ENCODE data around the gene CHRND. TPM values are rescaled to one million over a fixed set of nuclear protein-coding genes. Genes with fewer than 3 reads are reported as not detected.

The CHRND gene
- not detected in 2 replicates for total RNA-seq

DNA sequence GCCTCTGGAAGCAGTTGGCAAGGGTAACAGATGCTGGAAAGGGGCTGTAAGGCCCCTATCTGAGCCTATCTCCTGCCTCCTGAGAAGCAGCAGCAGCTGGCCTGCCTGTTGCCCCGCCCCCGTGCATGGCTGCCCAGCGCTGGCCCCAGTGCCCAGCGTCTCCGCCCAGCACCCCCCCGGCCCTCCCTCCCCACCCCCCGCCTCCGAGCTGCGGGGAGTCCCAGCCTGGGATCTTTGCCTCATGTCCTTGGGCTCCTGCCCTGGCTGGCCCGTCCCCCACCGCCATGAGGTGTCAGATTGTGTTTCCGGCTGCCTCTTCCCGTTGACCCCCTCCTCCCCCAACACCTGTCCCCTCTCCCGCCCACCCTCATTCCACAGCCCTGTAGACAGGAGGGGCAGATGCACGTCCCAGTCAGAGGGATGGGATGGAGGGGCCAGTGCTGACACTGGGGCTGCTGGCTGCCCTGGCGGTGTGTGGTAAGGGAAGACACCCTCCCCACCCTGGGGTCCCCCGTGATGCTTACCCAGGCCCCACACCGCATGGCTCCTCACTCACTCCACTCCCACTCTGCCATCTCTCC lies at the start of gene CHRND:
TSS of gene CHRND (plus strand) at position 370 of the 581 bp plus-strand sequence. CDS start at position 426, 56 bp downstream.
- no peak for DNase-seq (ENCODE audit: low read depth)
- TF ChIP-seq, protein P1, sequence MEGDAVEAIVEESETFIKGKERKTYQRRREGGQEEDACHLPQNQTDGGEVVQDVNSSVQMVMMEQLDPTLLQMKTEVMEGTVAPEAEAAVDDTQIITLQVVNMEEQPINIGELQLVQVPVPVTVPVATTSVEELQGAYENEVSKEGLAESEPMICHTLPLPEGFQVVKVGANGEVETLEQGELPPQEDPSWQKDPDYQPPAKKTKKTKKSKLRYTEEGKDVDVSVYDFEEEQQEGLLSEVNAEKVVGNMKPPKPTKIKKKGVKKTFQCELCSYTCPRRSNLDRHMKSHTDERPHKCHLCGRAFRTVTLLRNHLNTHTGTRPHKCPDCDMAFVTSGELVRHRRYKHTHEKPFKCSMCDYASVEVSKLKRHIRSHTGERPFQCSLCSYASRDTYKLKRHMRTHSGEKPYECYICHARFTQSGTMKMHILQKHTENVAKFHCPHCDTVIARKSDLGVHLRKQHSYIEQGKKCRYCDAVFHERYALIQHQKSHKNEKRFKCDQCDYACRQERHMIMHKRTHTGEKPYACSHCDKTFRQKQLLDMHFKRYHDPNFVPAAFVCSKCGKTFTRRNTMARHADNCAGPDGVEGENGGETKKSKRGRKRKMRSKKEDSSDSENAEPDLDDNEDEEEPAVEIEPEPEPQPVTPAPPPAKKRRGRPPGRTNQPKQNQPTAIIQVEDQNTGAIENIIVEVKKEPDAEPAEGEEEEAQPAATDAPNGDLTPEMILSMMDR (conservative IDR thresholded peaks at IDR 0.05; ENCODE audit: low read depth, low read length): no peak
- H3K4me3 ChIP-seq (ENCODE audit: low read depth, low read length): no peak within 1 kb of the TSS

DNA sequence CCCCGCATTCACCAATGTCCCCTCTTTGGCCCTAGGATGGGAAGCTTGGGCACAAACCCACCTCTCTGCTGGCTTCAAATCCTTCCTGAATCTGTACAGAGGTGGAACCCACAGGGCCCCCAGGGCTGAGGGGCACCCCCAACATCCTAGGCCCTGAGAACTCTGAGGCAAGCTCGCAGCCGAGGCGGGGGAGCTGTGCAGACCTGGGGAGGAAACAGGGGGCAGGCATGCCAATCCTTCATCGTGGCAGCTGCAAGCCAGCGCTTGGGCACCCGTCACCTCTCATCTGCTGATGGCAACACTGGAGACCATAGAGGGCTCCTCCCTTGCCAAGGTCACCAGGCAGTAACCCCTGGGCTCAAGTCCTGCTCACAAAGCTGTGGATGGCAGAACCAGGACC lies 49.2 kb upstream of the CHRND start:
- DNase-seq (ENCODE audit: low read depth): no peak
- TF ChIP-seq, protein P1 (conservative IDR thresholded peaks at IDR 0.05; ENCODE audit: low read depth, low read length): no peak
- H3K4me3 ChIP-seq (ENCODE audit: low read depth, low read length): no peak overlapping the region

DNA sequence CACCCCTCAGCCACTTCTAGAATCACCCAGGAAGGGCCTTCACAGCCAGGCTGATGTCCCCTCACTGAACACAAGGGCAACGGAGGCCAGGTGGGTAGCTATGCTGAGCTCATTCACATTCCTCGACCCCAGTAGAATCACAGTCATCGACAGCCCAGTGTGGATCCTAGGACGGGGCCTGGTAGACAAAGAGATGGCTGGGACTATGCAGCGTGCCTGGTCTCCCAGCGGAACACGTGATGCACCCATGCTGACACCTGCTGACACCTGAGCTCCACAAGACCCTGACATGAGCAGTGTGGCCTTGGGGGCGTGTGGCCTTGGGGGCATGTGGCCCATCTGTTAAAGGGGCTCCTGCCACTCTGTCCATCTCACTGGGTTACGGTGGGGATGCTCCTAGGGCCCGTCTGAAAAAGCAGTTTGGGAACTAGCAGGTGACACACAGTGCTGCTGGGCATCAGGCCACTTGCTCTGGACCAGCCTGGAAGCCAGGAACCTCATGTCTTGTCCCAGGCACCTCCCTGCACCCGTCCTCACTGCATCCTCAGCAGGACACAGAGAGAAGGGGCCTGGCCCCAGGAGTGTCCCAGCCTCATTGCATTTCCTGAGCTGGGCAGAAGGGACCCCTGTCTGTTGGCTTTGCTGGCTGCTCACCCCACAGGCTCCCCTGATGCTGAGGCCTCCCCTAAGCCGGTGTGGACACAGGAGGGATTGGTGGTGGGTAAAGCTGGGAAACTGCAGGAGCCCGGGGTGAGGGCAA lies 48.0 kb upstream of the CHRND start:
- DNase-seq (ENCODE audit: low read depth): no peak
- no peak overlapping the region for H3K4me3 ChIP-seq (ENCODE audit: low read depth, low read length)
- TF ChIP-seq, protein P1 (conservative IDR thresholded peaks at IDR 0.05; ENCODE audit: low read depth, low read length): no peak

DNA sequence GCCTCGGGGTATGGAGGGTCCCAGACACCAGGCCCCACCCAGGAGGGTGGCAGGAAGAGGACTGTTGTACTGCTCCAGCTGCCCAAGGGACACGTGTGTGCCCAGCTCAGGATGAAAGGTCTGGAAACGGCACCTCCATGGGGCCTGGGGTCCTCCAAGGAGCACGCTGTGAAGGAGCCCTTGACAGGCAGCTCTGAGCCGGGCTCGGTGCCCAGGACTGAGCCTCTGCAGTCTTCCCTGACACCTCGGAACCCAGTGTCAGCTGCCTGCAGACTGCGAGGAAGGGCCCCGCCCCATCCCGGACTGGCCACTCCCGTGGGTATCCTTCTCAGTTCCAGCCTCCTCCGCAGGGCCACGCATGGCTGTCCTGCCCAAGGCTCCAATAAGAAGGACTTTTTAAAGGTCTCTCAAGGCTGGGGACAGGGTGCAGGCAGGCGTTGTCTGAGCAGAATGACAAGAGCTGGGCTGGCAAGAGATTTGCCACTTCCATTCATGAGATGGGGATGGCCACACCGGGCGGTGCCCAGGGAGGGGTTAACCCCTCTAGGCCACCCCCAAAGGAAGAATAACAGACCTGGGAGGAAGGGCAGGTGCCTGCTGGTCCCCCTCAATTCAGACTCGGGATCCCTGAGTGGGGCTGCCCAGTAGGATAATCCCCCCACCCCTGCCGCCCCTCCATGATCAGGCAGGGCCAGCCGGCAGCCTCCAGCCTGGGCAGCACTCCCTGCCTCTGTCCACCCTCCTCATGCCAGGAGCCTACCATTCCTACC lies 47.2 kb upstream of the CHRND start:
- DNase-seq (ENCODE audit: low read depth): no peak
- TF ChIP-seq, protein P1 (conservative IDR thresholded peaks at IDR 0.05; ENCODE audit: low read depth, low read length): no peak

DNA sequence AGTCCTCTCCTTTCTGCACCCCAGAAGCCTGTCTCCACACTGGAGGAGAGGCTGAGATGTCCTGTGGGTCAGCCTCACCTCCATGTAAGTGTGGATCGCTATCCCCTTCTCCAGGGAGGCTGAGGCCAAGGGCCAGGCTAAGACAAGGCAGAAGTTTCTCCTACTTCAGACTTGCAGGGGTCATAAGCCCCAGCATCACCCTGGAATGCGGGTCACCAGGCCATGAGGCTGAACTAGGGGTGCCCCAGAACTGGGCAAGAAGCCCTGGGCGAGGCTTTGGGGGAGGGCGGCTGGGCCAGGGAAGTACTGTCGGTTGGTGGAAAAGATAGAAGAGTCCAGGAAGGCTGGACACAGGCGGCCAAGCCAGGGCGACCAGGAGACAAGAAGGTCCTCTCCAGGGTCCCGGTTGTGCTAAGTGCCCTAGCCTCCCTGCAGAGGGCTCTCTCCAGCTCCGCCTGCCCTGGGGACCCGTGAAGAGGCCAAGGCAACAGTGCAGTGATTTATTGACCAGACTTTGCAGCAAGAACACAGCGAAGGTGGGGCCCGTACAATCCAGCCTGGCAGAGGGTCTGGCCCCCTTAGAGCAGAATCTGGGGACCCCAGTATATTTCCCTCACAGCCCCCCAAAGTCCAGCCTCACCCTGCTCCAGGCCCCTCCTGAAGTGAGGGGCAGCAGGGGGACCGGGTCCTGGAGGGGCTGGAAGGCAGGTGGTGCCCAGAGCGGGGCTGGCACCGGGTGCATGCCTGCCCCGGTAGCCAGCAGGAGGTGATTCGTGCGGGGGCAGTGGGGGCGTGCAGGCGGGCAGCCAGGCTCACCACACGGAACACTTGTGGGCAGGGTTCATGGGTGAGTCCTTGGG lies 46.4 kb upstream of the CHRND start:
- H3K4me3 ChIP-seq (ENCODE audit: low read depth, low read length): no peak overlapping the region
- TF ChIP-seq, protein P1 (conservative IDR thresholded peaks at IDR 0.05; ENCODE audit: low read depth, low read length): no peak
- DNase-seq (ENCODE audit: low read depth): no peak

More for the DNA sequence above, 47.2 kb upstream of the CHRND start:
- no peak overlapping the region for H3K4me3 ChIP-seq (ENCODE audit: low read depth, low read length)

Measured in epithelial cell of proximal tubule (primary cell).